BLaER1 treated with 17β-estradiol and CSF1 and Interleukin-3, amounts not matched to agents 10 nM and 100 nM (cell line): ENCODE measurements around the gene SMAGP.

Experiments used
- H3K27ac ChIP-seq, 11 experiments: shearing (Covaris generic); formaldehyde crosslinking; 2 replicates each; pipeline ENCODE4 v1.8.1; 2022
- H3K27me3 ChIP-seq, 11 experiments: shearing (Covaris generic); formaldehyde crosslinking; 2 replicates each; pipeline ENCODE4 v1.8.1; 2022
- H3K36me3 ChIP-seq, 11 experiments: shearing (Covaris generic); formaldehyde crosslinking; 2 replicates each; pipeline ENCODE4 v1.8.1; 2022
- H3K4me1 ChIP-seq, 10 experiments: shearing (Covaris generic); formaldehyde crosslinking; 2 replicates each; pipeline ENCODE4 v1.8.1; 2022
- H3K4me2 ChIP-seq, 11 experiments: shearing (Covaris generic); formaldehyde crosslinking; 2 replicates each; pipeline ENCODE4 v1.8.1; 2022
- H3K4me3 ChIP-seq, 10 experiments: shearing (Covaris generic); formaldehyde crosslinking; 2 replicates each; pipeline ENCODE4 v1.8.1; 2022
- H3K9ac ChIP-seq, 11 experiments: shearing (Covaris generic); formaldehyde crosslinking; 2 replicates each; pipeline ENCODE4 v1.8.1; 2022
- H3K9me3 ChIP-seq, 11 experiments: shearing (Covaris generic); formaldehyde crosslinking; replicated peaks in 1 of 11; 2 replicates each; pipeline ENCODE4 v1.8.1; 2022
- H4K20me1 ChIP-seq, 11 experiments: shearing (Covaris generic); formaldehyde crosslinking; 2 replicates each; pipeline ENCODE4 v1.8.1; 2022
- Cebpa-rat ChIP-seq, 11 experiments: shearing (Covaris generic); IDR thresholded peaks; 2 replicates each; pipeline ENCODE4 v1.8.1; 2022

SMAGP gene

DNA sequence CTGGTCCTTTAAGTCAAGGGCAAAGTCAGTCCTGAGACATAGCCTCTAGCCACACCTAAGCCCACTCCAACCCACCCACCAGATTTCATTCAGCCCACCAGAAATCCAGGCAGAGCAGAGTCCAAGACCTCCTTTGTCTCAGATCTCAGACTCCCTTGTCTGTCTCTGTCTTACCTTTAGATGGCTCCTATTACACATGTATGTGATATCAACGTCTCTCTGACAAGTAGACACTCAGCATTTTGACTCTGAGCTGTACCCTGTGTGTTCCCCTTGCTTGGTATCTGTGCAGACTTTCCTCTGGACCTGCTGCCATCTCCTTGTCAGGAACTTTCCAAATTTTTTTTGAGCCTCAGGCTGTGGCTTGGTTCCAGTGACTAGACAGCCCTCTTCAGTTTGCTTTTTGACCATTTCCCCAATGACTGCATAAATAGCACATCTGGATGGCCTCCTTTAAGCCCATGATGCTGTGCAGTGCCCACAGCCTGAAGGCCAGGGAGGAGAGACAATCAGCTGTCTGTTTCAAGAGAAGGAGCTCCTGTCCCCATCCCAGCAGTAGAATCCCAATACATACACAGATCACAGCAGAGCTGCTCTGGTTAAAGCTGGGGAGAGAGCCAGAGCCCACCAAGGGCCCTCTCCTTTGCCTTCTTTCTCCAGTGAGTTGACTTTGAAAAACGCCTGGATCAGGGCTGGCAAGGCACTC lies 59.4 kb downstream of the SMAGP start:
- no peak overlapping the region for H3K4me3 ChIP-seq
- no peak for TF ChIP-seq Cebpa-rat (IDR thresholded peaks at IDR 0.05)
- no peak overlapping the region for H3K4me2 ChIP-seq
- H3K27ac ChIP-seq, result no peak overlapping the region
- H3K27me3 ChIP-seq, result no peaks in the 10 kb centered on the region
- H3K9me3 ChIP-seq, result no peaks in the 10 kb centered on the region
- H3K4me1 ChIP-seq, result peaks cover 0 to under 1% (median 0%) of the 10 kb centered on the region in 10 experiments; a peak in 1 of 20 replicates
- H4K20me1 ChIP-seq, result no peaks in the 10 kb centered on the region
- no peak overlapping the region for H3K9ac ChIP-seq
- no peaks in the 10 kb centered on the region for H3K36me3 ChIP-seq

DNA sequence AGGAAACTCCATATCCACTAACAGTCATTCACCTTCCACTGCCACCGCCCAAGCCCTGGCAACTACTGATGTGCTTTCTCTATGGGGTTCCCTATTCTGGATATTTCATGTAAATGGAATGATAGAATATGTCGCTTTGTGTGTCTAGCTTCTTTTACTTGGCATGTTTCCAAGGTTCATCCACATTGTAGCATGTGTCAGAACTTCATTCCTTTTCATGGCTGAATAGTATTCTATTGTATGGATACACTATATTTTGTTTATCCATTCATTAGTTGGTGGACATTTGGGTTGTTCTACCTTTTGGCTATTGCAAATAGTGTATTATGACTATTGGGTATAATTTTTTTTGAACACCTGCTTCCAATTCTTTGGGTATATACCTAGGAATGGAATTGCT lies 61.0 kb downstream of the SMAGP start:
- Histone ChIP-seq H3K4me1 (no peaks in the 10 kb centered on the region), H3K9ac (no peak overlapping the region), H3K9me3 (no peaks in the 10 kb centered on the region), H3K36me3 (no peaks in the 10 kb centered on the region), H3K27me3 (no peaks in the 10 kb centered on the region), H4K20me1 (0 out of 22 replicates have a peak, but pooled peaks cover 0 to 2% (median 0%) of the 10 kb centered on the region in 11 experiments), H3K27ac (no peak overlapping the region), H3K4me3 (no peak overlapping the region), H3K4me2 (no peak overlapping the region)
- TF ChIP-seq Cebpa-rat (IDR thresholded peaks at IDR 0.05), result no peak

DNA sequence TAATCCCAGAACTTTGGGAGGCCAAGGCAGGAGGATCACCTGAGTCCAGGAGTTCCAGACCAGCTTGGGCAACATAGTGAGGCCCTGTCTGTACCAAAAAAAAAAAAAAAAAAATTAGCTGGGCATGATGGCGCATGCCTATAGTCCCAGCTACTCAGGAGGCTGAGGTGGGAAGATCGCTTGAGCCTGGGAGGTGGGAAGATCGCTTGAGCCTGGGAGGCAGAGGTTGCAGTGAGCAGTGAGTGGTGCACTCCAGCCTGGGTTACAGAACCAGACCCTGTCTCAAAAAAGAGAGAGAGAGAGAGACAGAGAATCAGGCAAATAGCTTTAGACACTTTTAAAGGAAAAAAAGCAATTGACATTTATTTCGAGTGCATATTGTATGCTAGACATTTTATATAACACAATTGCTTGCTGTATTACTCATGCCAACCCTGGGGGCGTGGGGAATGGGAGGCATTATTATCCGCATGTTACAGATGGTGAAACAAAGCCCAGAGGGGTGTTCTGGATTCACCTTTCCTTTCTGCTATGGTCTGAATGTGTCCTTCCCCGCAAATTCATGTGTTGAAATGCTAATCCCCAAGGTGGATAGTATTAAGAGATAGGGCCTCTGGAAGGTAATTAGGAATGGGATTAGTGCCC lies 62.1 kb downstream of the SMAGP start:
- no peaks in the 10 kb centered on the region for H3K4me1 ChIP-seq
- no peaks in the 10 kb centered on the region for H3K36me3 ChIP-seq
- H3K27me3 ChIP-seq, result no peaks in the 10 kb centered on the region
- H3K9me3 ChIP-seq, result no peaks in the 10 kb centered on the region
- no peak overlapping the region for H3K4me3 ChIP-seq
- H4K20me1 ChIP-seq, result 0 out of 22 replicates have a peak, but pooled peaks cover 0 to 6% (median 0%) of the 10 kb centered on the region in 11 experiments
- no peak for TF ChIP-seq Cebpa-rat (IDR thresholded peaks at IDR 0.05)
- no peak overlapping the region for H3K4me2 ChIP-seq
- H3K27ac ChIP-seq, result no peak overlapping the region
- no peak overlapping the region for H3K9ac ChIP-seq

DNA sequence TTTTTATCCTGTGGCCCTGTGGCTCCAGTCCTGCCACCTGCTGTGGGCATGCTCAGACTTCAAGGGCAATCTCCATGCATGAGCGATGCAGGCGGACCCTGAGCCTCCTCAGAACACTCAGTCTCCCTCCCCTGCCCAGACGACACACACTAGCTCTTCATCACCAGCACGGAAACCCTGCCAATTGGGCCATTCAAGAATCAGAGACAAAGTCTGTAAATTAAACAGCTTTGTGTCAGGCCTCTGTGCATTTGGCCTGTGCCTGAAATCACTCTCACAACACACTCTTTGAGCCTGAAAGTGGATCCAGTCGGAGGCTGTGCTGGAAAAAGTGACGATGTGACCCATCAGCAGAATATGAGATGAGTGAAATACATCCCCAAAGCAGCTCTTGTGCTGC lies 64.9 kb downstream of the SMAGP start:
- TF ChIP-seq Cebpa-rat (IDR thresholded peaks at IDR 0.05), result no peak
- no peak overlapping the region for H3K4me3 ChIP-seq
- H3K27me3 ChIP-seq, result no peaks in the 10 kb centered on the region
- no peak overlapping the region for H3K9ac ChIP-seq
- 0 out of 22 replicates have a peak, but pooled peaks cover 0 to 6% (median 0%) of the 10 kb centered on the region in 11 experiments for H4K20me1 ChIP-seq
- H3K27ac ChIP-seq, result no peak overlapping the region
- no peaks in the 10 kb centered on the region for H3K36me3 ChIP-seq
- no peak overlapping the region for H3K4me2 ChIP-seq
- H3K9me3 ChIP-seq, result no peaks in the 10 kb centered on the region
- H3K4me1 ChIP-seq, result no peaks in the 10 kb centered on the region

DNA sequence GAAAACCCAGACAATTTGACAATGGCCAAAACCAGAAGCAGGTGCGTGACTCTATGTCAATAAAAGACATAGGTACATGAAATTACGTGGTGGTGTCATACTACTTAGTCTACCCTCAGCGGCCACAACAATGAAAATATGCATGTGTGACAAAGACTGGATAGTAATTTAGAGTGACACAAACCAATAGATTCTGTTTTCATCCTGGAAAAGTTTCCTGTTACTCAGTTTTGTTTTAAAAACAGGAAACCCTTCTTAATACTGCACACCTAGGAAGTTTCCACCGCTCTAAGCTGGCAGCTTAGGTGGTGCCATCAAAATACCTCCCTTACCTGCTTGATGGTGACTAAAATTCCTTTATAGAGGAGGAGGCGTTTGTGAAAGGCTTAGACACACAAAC lies 67.5 kb downstream of the SMAGP start:
- no peak overlapping the region for H3K4me3 ChIP-seq
- H3K4me1 ChIP-seq, result peaks cover 0 to 8% (median 0%) of the 10 kb centered on the region in 10 experiments; a peak in 2 of 20 replicates
- no peak overlapping the region for H3K9ac ChIP-seq
- H3K36me3 ChIP-seq, result no peaks in the 10 kb centered on the region
- TF ChIP-seq Cebpa-rat (IDR thresholded peaks at IDR 0.05), result no peak
- 0 out of 22 replicates have a peak, but pooled peaks cover 0 to 6% (median 0%) of the 10 kb centered on the region in 11 experiments for H4K20me1 ChIP-seq
- no peaks in the 10 kb centered on the region for H3K27me3 ChIP-seq
- H3K4me2 ChIP-seq, result no peak overlapping the region
- H3K27ac ChIP-seq, result no peak overlapping the region
- H3K9me3 ChIP-seq, result no peaks in the 10 kb centered on the region

DNA sequence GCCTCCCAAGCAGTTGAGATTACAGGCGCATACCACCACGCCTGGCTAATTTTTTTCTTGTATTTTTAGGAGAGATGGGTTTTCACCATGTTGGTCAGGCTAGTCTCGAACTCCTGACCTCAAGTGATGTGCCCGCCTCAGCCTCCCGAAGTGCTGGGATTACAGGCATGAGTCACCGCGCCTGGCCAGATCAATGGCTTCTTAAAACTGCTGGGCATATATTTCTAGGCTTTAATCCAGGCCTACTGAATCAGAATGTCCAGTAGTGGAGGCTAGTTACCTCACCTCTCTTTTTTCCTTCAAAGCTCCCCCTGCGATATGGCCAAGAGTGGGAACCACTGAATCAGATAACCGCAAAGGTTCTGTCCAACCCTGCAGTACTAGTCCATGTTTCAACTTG lies 69.4 kb downstream of the SMAGP start:
- no peak for TF ChIP-seq Cebpa-rat (IDR thresholded peaks at IDR 0.05)
- Histone ChIP-seq H3K9me3 (no peaks in the 10 kb centered on the region), H3K27ac (no peak overlapping the region), H3K4me3 (no peak overlapping the region), H3K4me1 (peaks cover 0 to 8% (median 0%) of the 10 kb centered on the region in 10 experiments; a peak in 2 of 20 replicates), H3K27me3 (no peaks in the 10 kb centered on the region), H3K4me2 (no peak overlapping the region), H3K36me3 (no peaks in the 10 kb centered on the region), H3K9ac (no peak overlapping the region), H4K20me1 (0 out of 22 replicates have a peak, but pooled peaks cover 0 to 6% (median 0%) of the 10 kb centered on the region in 11 experiments)

DNA sequence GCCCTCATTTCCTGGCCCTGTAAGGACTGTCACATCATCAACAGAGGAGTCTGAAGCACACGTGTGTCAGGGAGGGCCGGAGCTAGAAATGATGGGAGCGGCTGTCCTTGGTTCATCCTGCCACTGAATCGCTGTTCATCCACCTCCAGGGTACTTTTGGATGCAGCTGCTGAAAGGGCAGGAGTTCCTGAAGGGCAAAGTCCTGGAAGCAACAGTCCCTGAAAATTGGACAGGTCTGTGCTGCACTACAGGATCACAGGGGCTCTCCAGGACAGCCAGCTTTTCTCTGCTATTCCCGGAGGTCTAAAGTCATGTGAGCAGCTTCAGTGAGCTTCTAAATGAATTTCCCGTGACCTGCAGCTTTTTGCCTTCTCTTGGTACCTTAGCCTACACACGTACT lies 70.1 kb downstream of the SMAGP start:
- Histone ChIP-seq H4K20me1 (0 out of 22 replicates have a peak, but pooled peaks cover 0 to 6% (median 0%) of the 10 kb centered on the region in 11 experiments), H3K4me3 (no peak overlapping the region), H3K9ac (no peak overlapping the region), H3K36me3 (no peaks in the 10 kb centered on the region), H3K27ac (no peak overlapping the region), H3K4me1 (peaks cover 0 to 8% (median 0%) of the 10 kb centered on the region in 10 experiments; a peak in 2 of 20 replicates), H3K27me3 (no peaks in the 10 kb centered on the region), H3K9me3 (no peaks in the 10 kb centered on the region), H3K4me2 (no peak overlapping the region)
- TF ChIP-seq Cebpa-rat (IDR thresholded peaks at IDR 0.05), result no peak

DNA sequence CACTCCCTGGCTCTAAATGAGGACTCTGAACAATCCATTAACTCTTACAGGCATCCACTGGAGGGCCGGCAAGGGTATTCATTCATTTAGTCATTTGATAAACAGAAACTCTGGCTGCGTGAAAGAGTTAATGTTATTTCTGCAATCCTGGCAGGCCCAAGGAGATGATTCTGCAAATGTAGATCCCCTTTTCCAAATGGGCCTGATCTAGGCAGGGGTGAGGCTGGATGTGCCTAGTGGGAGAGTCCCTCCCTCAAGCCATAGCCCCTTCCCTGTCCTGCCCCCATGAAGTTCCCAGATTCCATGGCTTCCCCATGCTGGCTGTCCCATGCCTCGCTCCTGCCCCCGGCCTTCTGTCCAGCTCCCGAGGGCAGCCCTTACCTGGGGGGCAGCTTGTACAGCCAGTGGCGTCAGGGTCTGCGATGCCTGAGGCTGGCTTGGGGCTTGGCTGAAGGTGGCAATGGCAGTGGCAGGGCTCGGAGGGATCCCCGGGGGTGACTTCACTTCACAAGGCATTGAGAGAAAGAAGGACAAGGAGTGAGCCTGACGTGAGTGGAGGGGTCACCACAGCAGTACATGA lies 70.8 kb downstream of the SMAGP start:
- Histone ChIP-seq H3K9me3 (no peaks in the 10 kb centered on the region), H3K9ac (no peak overlapping the region), H3K4me3 (no peak overlapping the region), H4K20me1 (0 out of 22 replicates have a peak, but pooled peaks cover 0 to 6% (median 0%) of the 10 kb centered on the region in 11 experiments), H3K4me1 (peaks cover 0 to 8% (median 0%) of the 10 kb centered on the region in 10 experiments; a peak in 2 of 20 replicates), H3K27ac (no peak overlapping the region), H3K27me3 (no peaks in the 10 kb centered on the region), H3K4me2 (0 out of 22 replicates have a peak overlapping the region, but pooled peaks of 2 of the 11 experiments have one; percentile 6 to 23), H3K36me3 (no peaks in the 10 kb centered on the region)
- TF ChIP-seq Cebpa-rat (IDR thresholded peaks at IDR 0.05), result no peak
